Vagina (tissue), 2 donors: Measurements from ENCODE around the gene AHCYL2. TPM values are rescaled to one million over a fixed set of nuclear protein-coding genes. Genes with fewer than 3 reads are reported as not detected.

Experiments
- DNase-seq, 2 donors: peaks; one replicate each; pipeline ENCODE4 v3.0.0-alpha.2; 2017; ENCODE audit errors: extremely low spot score in 2 of 2
- H3K27ac ChIP-seq: fragments of 200-600 bp; sonication (generic); one replicate; pipeline ENCODE4 v1.5.1; 2019
- H3K27me3 ChIP-seq: fragments of 200-600 bp; sonication (generic); one replicate; pipeline ENCODE4 v1.5.1; 2019
- H3K36me3 ChIP-seq, 2 donors: fragments of 200-600 bp; sonication (generic); one replicate each; pipeline ENCODE4 v1.5.1; 2017 to 2019
- H3K4me1 ChIP-seq: fragments of 200-600 bp; sonication (generic); one replicate; pipeline ENCODE4 v1.5.1; 2019
- H3K4me3 ChIP-seq, 2 donors: fragments of 200-600 bp; sonication (generic); 1 replicate in 1 of 2; 2 replicates in 1 of 2; pipeline ENCODE4 v1.5.1; 2016 to 2019
- H3K9me3 ChIP-seq: fragments of 200-600 bp; sonication (generic); one replicate; pipeline ENCODE4 v1.5.1; 2019
- POLR2A ChIP-seq, 2 donors: fragments of 450-650 bp; IDR thresholded peaks; one replicate each; pipeline ENCODE4 v1.6.1; 2017; ENCODE audit warnings: antibody characterized with exemption in 2 of 2, mild to moderate bottlenecking in 2 of 2, moderate library complexity in 2 of 2
- POLR2AphosphoS5 ChIP-seq, 2 donors: sonication (generic); formaldehyde crosslinking; IDR thresholded peaks; one replicate each; pipeline ENCODE4 v1.9.0; 2017; ENCODE audit warnings: antibody characterized with exemption in 2 of 2, mild to moderate bottlenecking in 2 of 2, low read depth in 1 of 2; ENCODE audit not compliant: insufficient read depth in 1 of 2
- intact Hi-C: fragments of 100-400 bp; cut with DNase I; formaldehyde crosslinking; loops from one replicate; pipeline ENCODE4 v1.15.1; 2023
- total RNA-seq: library from RNA; depleted of rRNA; stranded (reverse); fragments of >200 nt; gene quantifications from one replicate; pipeline ENCODE4 v1.2.3, GENCODE V29; 2016
- TF ChIP-seq, protein P1 (sequence below), 3 experiments: fragments of 450-650 bp in 2 of 3; fragments of 200-600 bp in 1 of 3; sonication (generic) in 1 of 3; IDR thresholded peaks; one replicate each; pipeline ENCODE4 v1.5.1; 2017 to 2019; ENCODE audit warnings: antibody characterized with exemption in 3 of 3, mild to moderate bottlenecking in 2 of 3, moderate library complexity in 2 of 3

Gene AHCYL2
- total RNA-seq, 1 donor from 2014 or later = 19.6 TPM

DNA sequence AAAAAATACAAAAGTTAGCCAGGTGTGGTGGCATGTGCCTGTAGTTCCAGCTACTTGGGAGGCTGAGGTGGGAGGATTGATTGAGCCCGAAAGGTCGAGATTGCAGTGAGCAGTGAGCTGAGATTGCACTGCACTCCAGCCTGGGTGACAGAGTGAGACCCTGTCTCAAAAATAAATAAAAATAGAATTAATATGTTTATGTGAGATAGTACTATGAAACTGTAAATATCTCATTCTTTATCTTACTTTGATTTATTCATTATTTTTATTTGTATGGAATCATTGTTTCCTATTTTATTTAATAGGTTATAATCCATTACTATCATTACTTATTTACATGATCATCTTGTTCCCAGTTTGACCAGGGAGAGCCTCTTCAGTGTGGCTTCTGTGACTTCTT, 168.4 kb downstream of the AHCYL2 start:
- no peak for TF ChIP-seq POLR2A (IDR thresholded peaks at IDR 0.05)
- TF ChIP-seq, protein P1, sequence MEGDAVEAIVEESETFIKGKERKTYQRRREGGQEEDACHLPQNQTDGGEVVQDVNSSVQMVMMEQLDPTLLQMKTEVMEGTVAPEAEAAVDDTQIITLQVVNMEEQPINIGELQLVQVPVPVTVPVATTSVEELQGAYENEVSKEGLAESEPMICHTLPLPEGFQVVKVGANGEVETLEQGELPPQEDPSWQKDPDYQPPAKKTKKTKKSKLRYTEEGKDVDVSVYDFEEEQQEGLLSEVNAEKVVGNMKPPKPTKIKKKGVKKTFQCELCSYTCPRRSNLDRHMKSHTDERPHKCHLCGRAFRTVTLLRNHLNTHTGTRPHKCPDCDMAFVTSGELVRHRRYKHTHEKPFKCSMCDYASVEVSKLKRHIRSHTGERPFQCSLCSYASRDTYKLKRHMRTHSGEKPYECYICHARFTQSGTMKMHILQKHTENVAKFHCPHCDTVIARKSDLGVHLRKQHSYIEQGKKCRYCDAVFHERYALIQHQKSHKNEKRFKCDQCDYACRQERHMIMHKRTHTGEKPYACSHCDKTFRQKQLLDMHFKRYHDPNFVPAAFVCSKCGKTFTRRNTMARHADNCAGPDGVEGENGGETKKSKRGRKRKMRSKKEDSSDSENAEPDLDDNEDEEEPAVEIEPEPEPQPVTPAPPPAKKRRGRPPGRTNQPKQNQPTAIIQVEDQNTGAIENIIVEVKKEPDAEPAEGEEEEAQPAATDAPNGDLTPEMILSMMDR (IDR thresholded peaks at IDR 0.05) = no peak
- TF ChIP-seq POLR2AphosphoS5 (IDR thresholded peaks at IDR 0.05; ENCODE audit: insufficient read depth in 1 of 2, low read depth in 1 of 2) = no peak
- intact Hi-C loops = no loop called here
- Histone ChIP-seq H3K27me3 (no peaks in the 10 kb centered on the region), H3K27ac (no peak overlapping the region), H3K4me1 (no peaks in the 10 kb centered on the region), H3K9me3 (no peaks in the 10 kb centered on the region), H3K36me3 (no peaks in the 10 kb centered on the region), H3K4me3 (no peak overlapping the region)
- no peak for DNase-seq

DNA sequence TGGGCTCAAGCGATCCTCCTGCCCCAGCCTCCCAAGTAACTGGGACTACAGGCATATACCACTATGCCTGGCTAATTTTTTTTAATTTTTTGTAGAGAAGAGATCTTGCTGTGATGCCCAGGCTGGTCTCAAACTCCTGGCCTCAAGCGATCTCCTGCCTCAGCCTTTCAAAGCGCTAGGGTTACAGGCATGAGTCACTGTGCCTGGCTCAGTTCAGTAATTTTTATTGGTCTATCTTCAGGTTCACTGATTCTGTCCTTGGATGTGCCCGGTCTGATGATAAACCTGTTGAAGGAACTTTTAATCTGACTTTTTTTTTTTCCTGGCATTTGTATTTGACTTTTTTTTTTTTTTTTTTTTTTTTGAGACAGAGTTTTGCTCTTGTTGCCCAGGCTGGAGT, 169.3 kb downstream of the AHCYL2 start:
- no peak for DNase-seq
- Histone ChIP-seq H3K36me3 (no peaks in the 10 kb centered on the region), H3K27me3 (no peaks in the 10 kb centered on the region), H3K9me3 (no peaks in the 10 kb centered on the region), H3K27ac (no peak overlapping the region), H3K4me1 (no peaks in the 10 kb centered on the region), H3K4me3 (no peak overlapping the region)
- TF ChIP-seq POLR2A (IDR thresholded peaks at IDR 0.05) (no peak), POLR2AphosphoS5 (IDR thresholded peaks at IDR 0.05; ENCODE audit: insufficient read depth in 1 of 2, low read depth in 1 of 2) (no peak)
- TF ChIP-seq, protein P1 (IDR thresholded peaks at IDR 0.05) = no peak
- intact Hi-C loops = no loop called here

DNA sequence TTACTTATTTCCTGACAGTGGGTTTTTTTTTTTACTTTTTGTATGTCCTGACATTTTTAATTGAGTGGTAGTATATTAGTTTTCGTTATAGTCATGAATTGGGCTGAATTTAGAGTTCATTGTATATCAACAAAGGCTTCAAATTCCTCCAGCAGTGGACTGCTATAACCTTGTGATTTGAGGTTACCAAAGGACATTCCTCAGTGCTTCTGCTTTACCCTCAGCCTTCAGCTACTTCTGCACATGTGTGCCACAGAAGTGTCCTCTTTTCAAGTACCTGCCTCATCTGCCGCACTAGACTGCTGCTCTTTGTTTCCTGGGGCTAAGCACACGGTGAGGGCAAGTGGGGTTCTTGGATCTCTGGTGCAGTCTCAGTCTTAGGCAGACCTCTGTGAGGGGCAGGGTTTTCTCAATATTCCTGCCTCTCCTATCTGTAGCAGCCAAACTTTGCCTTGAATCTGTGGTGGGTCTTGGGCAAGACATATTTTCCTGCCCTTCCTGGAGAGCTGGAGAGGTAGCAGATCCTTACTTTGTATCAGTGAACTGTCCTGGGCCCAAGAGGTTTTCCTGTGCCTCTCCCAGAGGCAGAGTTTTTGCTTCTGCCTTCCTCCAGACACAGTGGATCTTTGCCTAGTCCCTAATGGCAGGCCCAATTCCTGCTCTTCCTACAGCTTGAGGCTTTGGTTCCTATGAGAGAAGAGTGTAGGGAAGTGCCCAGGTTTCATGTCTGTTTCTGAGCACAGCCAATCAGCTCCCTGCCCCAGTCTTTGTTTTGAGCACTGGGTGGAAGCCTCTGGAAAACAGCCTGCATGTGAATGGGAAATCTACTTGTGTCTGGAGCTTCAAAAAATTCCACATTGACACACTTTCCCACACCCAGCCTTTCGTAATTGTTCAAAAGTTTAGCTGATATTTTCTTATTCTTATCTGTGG, 170.4 kb downstream of the AHCYL2 start:
- no peak for DNase-seq
- intact Hi-C loops = no loop called here

DNA sequence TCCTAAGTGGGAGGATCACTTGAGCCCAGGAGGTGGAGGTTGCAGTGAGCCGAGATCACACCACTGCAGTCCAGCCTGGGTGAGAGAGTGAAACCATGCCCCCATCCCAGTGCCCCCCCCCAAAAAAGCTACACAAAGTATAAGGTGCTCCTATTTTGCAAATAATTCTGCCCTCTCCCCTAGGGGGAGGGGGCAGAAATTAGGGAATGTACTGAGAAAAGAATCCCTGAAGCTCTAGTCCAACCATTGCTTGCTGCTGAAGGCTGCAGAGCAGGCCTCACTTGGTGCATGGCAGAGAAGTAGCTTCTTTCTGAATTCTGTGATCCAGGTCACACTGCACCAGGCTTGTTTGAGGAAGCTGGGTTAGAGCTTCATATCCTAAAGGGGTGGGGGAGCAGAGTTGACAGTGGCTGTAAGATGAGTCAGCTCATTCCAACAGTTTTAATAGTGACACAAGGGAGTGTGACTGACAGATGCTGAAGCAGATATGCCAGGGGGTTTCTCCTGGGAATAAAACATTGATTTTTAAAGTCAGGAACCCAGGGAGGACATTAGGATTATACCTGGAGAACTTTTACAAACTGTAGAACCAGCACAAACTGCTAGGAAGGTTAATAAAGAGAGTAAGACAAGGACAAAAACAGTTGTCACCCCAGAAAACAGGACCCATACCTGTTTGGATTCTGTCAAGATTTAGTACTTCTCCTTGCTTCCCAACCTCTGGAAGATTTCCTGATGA, 176.6 kb downstream of the AHCYL2 start:
- Histone ChIP-seq H3K9me3 (no peaks in the 10 kb centered on the region), H3K27me3 (no peaks in the 10 kb centered on the region), H3K27ac (no peak overlapping the region), H3K4me1 (no peaks in the 10 kb centered on the region), H3K36me3 (peaks cover 0 to 7% of the 10 kb centered on the region in 2 donors), H3K4me3 (no peak overlapping the region)
- intact Hi-C loops = no loop called here
- no peak for DNase-seq
- TF ChIP-seq, protein P1 (IDR thresholded peaks at IDR 0.05) = no peak
- TF ChIP-seq POLR2A (IDR thresholded peaks at IDR 0.05) (no peak), POLR2AphosphoS5 (IDR thresholded peaks at IDR 0.05; ENCODE audit: insufficient read depth in 1 of 2, low read depth in 1 of 2) (no peak)

More for the DNA sequence above, 170.4 kb downstream of the AHCYL2 start:
- TF ChIP-seq POLR2AphosphoS5 (IDR thresholded peaks at IDR 0.05; ENCODE audit: insufficient read depth in 1 of 2, low read depth in 1 of 2) (no peak), POLR2A (IDR thresholded peaks at IDR 0.05) (no peak)
- TF ChIP-seq, protein P1 (IDR thresholded peaks at IDR 0.05) = no peak
- H3K36me3 ChIP-seq = no peaks in the 10 kb centered on the region
- H3K4me1 ChIP-seq = no peaks in the 10 kb centered on the region
- no peaks in the 10 kb centered on the region for H3K27me3 ChIP-seq
- no peak overlapping the region for H3K4me3 ChIP-seq
- no peak overlapping the region for H3K27ac ChIP-seq
- no peaks in the 10 kb centered on the region for H3K9me3 ChIP-seq
